T-helper 9 cell (primary cell): ENCODE data around the gene QKI.
"Not testable (repeated sequence)": the region's sequence is repeated elsewhere in the genome, so short reads cannot be mapped to it uniquely, and the experiment has no call there.

Experiments
- DNase-seq: peaks from one replicate; pipeline ENCODE4 v3.0.0-alpha.2; 2020

QKI gene

DNA sequence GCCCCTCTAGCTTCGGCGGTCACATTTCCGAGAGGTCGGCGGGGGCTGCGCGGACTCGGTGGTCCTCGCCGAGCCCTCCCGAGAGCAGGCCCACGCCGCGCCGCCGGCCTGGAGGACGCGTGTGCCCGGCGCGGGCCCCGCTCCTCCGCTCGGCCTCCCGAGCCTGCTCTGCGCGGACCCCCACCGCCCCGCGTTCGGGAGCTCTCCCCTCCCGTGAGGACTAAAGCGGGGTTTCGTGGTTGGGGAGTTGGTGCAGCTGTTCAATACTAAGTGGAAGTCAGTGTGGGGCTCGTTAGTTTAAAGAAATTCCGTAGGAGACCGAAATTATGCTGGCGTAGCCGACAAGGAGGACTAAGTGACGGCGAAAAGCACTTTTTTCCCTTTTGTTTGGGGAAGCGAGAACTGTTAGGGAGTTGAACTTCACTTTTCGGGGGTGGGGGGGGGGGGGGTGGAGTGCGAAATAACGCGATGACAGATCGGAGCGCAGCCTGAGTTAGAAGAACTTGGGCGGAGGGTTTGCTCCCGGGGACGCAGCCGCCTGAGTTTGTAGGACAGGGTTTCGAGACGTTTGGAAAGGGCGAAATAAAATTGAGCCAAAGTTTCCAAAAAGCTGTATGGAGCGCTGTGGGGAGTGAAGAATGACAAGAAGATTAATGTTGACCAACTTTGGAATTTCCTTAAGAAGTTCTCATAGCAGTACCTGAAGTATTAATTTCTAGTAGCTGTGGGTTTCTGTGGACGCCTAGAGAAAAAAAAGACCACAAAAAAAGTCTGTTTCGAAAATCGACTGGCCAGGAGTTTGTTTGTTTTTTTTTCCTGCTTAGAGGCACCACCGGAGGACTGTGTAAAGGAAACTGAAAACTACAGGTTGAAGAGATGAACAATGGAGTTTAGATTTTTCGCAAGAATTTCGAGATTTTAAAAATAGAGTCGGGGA is 1.4 kb downstream of the QKI start:
- DNase-seq = peak; percentile 15

DNA sequence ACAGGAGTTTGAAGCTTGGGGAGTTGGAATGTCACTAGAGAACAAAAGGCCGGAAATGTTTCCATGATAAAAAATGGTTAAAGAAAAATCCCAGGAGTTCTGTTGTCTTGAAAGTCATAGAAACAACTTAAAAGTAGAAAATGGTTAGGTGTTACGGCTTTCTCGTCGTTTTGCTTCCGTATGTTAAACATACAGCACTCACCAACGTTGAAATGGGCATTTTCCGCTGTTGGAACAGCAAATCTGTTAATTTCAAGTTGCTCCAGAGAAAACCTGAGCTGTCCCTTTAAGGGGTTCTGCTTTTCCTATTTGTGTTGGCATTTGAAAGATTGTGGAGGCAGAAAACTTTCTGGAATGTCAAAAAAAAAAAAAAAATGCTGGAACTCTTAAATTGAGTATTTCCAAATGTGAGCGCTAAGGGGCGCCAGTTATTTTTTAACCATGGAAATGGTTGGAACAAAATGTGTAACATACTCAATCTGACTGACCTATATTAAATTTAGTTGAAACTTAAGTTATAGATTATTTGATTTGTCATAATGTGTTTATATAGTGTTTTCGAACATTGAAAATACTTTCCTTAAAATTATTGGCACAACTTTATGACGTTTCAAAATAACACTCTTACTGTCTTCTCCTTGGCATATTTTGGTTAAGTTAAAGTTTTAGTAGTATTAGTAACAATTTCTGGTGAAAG is 2.2 kb downstream of the QKI start:
- peak; percentile 21 for DNase-seq

DNA sequence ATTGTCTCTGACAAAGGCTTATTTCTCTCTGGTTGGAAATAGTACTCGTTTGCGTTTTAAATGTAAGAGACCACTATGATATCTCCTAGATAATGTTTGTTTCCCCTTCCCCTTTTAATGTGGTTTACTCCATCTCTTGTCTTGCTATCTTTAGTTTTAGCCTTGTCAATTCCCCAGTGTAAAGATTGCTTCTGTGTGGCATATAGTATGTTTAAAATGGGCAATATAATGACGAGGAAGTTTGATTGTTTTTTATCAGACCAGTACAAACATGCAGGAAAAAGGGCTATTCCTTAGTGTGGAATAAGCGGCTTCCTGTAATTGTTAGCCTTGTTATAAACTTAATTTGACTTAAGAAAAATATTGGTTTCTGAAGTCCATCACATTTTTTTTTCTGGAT is 3.1 kb downstream of the QKI start:
- DNase-seq = no peak

DNA sequence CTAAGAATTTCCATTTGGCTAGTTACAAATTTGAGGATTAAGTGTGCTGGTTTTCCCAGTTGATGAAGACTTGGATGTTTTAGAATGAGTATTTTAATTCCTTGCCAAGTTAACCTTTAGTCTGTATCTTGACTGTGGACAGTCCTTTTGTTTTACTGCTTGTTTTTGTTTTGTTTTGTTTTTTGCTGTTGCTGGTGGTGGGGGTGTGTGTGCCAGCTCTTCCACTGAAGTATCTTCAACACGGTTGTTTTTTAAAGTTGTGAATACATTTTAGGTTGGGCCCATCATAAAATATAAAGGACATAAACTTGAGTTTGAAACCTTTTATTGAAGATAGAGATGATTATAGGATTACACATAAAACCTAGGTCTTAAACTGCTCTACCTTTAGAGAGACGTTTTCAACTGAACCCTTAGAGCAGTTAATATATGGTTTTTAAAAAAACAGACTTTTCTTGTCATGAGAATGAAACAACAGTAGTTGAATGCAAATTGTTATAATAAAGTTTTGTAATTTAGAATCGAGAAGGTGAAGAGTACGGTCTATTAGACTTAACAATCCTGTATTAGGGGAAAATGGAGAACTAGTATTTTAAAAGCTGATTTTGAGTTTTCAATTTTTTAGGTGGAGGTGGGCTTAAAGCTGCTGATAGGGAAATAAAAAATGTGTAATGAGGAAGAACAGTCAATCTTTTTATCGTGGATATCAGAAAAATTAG is 4.0 kb downstream of the QKI start:
- no peak for DNase-seq

DNA sequence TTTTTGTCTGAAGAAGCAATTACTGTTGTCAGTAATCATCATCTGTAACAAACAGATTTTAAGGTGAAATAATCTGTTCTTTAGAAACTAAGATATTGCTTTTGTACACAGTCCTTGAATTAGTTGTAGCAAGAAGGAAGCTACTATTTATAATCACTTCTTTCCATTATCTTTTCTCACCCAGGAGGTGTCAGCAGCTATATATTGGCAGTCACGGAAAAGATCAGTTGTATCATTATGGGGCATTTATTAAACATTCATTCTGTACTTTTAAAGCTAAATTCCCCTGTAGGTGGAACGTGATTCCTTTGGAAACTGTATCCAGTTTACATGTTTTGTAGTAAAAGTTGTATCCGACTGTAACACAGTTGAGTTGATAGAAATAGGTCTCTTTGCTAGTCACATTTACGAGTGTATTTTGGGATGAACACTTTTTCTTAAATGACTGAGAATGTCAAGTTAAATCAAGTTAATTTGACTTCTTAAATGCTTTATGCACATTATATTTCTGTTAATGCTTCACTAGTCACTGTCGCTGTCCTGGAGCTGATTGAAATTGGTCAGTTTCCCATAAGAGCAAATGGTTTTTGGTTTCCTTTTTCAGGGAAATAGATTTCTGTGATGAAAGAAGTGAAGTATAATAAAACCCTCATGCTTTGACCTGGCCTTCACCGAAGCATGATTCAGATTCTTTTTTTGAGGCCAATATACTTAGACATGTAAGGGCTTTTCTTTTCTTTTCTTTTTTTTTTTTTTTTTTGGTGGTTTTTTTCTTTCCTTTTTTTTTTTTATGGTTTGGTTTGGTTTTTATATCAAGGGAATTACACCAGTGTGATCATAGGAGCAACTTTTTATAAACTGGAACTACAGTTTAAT is 5.1 kb downstream of the QKI start:
- no peak for DNase-seq

DNA sequence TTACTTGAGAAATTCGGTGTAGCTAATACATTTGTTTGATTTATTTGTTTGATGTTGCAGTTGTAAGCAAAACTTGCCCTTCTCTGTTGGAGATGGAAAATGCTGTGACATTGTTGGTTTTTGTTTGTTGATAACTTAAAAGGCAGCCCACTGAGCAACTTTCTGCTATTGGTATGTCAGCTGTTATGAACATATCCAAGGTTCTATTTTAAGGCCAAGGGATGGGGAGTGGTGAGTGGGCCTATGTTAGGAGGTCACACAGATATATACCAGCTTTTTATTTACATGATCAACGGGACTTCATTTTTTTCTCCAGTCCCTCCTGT is 5.7 kb downstream of the QKI start:
- no peak for DNase-seq

DNA sequence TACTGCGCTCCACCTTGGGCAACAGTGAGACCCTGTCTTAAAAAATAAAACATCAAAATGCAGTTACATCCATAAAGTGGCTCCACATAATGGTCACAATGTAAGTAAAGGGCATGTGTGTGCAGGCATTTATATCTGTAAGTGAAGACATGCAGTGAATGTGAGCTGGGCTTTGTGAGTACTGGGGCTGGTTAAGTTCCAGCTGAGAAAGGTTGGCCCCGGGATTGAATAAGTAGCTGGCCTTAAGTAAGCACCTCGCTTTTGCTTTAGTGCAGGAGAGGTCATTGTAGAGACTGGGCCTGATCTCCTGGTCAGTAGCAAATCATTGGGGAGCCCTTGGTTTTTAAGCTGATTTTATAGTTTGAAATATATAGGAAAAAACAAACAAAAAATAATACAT is 8.0 kb downstream of the QKI start:
- no peak for DNase-seq

DNA sequence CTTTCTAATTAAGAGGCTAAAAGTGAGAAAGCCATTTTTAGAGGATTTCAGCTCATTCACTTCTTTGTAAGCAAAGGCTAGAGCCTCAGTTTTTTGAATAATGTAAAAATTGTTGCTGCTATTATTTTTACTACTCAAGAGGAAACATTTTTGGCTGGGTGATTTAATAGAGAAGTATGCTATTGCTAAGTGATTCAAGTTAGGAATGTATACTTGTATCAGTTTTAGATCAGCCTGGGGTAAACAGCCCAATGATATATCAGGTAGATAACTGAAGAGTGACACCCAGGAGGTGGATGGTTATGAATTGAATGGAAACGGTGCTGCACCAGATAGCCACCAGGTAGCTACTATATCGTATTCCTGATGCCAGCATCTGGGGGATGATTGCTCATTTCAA is 9.2 kb downstream of the QKI start:
- DNase-seq = no peak

DNA sequence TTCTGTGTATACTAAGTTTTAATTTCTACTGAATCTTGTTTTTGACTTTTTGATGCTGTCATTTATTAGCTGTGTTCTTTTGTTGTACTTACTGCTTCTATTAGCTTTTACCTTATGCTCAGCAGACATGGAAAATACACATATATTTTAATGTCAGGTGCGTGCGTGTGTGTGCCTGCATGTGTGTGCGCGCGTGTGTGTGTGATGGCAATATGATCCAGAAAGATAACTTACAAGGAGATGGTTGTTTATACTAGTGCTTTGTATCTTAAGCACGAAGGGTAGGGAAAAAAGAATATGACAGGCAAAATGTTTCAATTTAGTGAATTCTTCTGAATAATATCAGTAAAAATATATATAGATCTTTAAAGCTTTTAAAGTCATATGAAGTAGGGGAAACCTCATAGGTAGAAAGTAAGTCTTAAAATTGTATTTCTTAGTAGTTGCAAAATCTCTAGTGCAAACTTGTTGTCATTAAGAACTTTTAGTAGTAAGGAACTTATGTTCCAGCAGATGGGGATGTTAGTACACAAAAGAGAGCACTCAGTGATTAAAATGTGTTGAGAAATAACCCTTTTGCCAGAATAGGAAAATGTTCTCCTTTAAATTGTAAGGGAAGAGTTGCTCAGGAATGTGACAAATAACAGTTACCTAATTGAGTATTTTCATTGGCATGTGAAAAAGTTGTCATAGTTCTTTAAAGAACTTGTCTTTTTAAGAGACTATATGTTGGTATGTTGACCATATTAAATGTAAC is 13.2 kb downstream of the QKI start:
- DNase-seq = no peak

DNA sequence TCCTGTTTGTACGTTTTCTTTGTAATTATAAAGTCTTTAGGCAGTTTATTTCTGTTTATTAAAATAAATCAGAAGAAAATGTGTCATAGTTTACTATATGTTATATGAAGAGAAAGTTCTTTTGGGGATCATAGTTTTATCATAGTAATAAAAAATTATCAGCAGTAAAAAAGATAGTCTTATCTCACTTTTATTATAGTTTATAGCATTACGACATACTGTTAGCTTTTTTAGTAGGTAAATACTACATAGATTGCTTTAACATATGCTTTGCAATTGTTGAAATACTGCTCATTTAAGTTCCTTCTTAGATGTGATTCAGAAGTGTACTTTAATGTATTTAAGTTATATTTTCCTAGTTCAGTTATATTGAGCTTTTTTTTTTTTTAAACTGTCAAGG is 13.9 kb downstream of the QKI start:
- no peak for DNase-seq

DNA sequence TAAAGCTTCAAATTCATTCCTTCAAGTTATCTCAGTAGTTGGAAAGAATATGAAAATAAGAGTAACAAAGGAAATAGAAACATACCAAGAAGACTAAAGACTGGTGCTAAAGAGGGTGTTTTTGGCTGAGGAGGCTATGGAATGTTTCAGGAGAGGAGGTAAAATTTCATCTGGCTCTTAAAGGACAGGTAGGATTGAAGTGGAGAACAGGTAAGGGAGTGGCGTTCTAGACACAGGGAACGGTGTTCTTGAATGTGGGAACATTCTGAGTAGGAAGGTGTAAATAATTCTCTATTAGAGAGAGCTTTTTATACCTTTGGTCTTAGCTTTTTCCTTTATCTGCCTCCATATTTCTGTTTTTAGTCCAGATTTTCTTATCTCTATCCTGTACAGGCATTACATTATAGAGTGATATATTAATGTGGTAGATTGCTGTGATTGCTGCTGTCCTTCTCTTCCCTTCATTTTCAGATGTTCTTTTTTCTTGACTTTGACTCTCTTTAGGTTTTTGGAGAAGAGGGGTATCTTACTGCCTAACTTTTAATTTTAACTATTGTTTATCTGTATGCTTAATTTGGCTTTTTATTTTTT is 15.4 kb downstream of the QKI start:
- DNase-seq = no peak

DNA sequence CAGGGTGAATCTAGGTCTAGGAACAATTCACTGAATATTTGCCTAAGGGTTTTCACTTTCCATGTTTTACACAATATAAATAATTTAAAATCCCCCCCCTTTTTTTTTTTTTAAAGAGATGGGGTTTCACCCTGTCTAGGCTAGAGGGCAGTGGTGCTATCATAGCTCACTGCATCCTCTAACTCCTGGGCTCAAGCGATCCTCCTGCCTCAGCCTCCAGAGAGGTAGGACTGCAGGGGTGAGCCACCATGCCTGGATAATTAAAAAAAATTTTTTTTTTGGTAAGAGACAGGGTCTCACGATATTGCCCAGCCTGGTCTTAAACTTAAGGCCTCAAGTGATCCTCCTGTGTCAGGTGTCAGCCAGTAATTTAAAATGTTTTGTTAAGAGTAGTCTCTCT is 17.8 kb downstream of the QKI start:
- DNase-seq = no peak

DNA sequence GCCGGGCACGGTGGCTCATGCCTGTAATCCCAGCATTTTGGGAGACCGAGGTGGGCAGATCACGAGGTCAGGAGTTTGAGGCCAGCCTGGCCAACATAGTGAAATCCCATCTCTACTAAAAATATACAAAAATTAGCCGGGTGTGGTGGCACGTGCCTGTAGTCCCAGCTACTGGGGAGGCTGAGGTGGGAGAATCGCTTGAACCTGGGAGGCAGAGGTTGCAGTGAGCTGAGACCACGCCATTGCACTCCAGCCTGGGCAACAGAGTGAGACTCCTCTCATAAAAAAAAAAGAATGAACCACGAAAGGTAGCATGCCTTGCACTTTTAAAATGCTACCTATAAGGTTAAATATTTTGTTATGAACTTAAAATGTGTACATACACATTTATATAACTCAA is 19.0 kb downstream of the QKI start:
- not testable (repeated sequence) for DNase-seq

DNA sequence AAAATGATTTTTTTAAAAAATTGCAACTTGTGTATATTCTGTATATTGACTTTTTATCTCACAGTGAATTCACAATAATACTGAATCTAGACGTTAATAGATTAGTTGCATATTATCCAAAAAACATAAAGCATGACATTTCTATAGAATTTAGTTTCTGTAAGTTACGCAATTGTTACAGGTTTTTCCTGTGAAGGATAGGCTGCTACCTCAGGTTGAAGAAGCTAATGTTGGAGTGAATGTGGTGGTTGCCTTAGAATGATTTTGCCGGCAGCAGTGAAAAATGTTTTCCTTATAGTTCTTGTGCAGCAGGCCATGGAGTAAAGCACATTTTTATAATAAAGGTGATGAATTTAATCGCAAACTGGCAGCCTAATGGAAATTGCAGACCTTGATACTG is 20.5 kb downstream of the QKI start:
- no peak for DNase-seq

DNA sequence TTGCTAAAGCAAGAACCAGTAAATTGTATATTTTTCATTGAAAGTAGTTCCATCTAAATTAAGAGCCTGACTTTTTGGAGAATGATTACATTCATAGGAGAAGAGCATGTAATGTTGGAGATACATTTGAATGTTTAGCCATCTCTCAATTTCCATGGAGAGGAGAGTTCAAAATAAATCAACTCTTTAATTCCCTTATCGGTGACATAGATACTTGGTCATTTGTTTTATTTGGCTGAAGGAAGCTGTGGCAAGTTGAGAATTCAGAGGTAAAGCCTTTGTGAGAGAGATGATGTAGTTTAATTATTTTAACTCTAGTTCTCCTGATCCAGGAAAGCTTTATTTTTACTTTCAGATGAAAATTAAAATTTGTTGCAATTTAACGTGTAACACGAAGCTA is 22.3 kb downstream of the QKI start:
- no peak for DNase-seq

DNA sequence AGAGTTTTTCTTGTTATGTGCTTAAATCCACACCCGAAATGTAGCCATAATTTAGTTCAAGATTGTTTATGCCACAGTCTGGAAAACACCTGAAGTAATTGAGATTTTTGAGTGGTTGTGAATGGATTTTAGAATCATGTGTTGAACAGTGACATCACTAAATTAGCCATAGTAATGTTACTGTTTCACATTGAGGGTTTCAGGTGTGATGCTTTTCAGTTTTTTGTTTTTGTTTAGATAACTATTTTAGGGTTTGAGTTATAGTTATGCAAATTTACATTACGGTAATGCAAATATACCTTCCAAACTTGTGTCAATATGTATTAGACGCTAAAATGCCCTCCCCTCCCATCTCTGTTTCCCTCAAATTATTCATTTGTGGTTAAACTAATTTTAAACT is 22.9 kb downstream of the QKI start:
- DNase-seq = no peak

DNA sequence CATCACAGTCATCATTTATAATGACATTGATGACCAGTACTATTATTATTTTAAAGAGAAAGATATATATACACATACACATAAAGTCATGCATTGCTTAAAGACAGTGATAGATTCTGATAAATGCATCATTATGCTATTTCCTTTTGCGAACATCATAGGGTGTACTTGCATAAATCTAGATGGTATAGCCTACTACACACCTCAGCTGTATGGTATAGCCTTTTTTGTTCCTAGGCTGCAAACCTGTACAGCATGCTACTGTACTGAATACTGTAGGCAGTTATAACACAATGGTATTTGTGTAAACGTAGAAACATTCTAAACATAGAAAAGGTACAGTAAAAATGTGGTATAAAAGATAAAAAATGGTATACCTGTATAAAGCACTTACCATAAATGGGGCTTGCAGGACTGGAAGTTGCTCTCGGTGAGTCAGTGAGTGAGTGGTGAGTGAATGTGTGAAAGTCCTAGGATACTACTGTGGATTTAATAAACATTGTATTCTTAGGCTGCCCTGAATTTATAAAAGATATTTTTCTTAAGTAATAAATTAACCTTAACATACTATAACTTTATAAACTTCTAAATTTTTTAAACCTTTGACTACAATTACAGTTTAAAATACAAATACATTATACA is 23.9 kb downstream of the QKI start:
- no peak for DNase-seq

DNA sequence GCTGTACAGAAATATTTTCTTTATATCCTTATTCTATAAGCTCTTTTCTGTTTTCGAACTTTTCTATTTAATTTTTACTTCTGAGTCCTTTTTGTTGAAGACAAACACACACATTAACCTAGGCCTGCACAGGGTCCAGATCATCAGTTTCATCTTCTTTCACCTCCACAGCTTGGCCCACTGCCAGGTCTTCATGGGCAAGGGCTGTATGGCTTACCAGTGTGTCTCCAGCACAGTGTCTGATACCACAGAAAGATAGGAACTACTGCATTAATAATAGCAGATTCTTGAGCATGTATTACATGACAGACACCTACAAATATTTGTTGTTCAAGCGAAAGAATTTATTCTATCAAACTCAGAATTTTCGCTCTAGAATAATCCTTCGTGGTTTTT is 24.4 kb downstream of the QKI start:
- peak; percentile 44 for DNase-seq

DNA sequence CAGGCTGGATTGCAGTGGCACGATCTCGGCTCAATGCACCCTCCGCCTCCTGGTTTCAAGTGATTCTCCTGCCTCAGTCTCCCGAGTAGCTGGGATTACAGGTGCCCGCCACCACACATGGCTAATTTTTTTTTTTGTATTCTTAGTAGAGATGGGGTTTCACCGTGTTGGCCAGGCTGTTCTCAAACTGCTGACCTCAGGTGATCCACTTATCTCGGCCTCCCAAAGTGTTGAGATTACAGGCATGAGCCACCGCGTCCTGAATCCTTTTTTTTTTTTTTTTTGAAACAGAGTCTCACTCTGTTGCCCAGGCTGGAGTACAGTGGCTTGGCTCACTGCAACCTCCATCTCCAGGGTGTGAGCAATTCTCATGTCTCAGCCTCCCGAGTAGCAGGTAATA is 24.9 kb downstream of the QKI start:
- DNase-seq = not testable (repeated sequence)

DNA sequence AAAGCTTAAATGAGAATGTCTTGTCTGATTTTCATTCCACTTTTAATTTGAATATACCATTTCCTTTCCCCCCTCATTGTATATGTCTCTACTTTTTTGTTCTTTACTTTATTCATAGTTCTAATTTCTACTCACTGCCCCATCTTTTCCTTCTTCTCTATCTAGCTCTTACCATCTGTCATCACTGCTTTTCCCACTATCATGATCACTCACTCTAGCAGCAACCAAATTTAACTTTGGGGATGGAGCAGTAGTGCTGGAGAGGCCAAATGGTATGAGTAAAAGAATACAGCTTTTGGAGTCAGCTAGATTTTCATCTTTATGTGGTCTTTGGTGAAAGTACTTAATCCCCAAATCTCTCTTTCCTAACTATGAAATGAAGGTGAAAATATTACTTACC is 25.5 kb downstream of the QKI start:
- DNase-seq = no peak

DNA sequence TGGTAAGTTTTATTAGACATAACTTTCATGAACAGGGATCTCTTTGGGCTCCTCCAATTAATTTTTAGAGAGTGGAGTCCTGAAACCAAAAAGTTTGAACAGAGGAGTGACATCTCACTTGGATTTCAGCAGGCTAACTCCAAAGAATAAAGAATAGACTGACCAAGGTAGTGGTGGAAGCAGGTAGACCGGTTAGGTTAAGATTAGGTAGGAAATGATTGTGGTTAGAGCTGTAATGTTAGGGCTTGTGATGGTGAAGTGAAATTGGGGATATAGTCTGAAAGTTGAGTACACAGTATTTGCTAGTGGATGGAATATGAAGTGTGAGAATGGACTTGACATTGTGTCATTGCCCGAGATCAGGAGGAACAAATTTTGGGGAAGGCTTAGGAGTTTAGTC is 27.8 kb downstream of the QKI start:
- DNase-seq = no peak
